Activated CD4-positive, CD25-positive, alpha-beta regulatory T cell treated with anti-CD3 and anti-CD28 coated beads, Interleukin-2, amount 50 U/mL, for 72 hours (primary cell): Measurements from ENCODE around the gene CBLC.
"Not testable (repeated sequence)": the region's sequence is repeated elsewhere in the genome, so short reads cannot be mapped to it uniquely, and the experiment has no call there.

Source experiments
- DNase-seq: peaks from one replicate; pipeline ENCODE4 v3.0.0; 2021

The CBLC gene

GRCh38 chr19:44822177-44822576 lies 44.5 kb downstream of the CBLC start:
- DNase-seq = no peak

- no peak for DNase-seq
Measured at GRCh38 chr19:44822670-44823372, 45.1 kb downstream of the CBLC start.

GRCh38 chr19:44823373-44823698 lies 45.6 kb downstream of the CBLC start:
- DNase-seq = no peak

GRCh38 chr19:44824761-44825160 lies 47.1 kb downstream of the CBLC start:
- DNase-seq = no peak

GRCh38 chr19:44832875-44833274 lies 55.2 kb downstream of the CBLC start:
- not testable (repeated sequence) for DNase-seq

- DNase-seq = not testable (repeated sequence)
Measured at GRCh38 chr19:44834399-44834798, 56.7 kb downstream of the CBLC start.

GRCh38 chr19:44839276-44839675 lies 61.6 kb downstream of the CBLC start:
- DNase-seq = no peak

- DNase-seq = no peak
Measured at GRCh38 chr19:44840811-44841210, 63.1 kb downstream of the CBLC start.

GRCh38 chr19:44841231-44841630 lies 63.5 kb downstream of the CBLC start:
- no peak for DNase-seq

- no peak for DNase-seq
Measured at GRCh38 chr19:44845286-44845611, 67.6 kb downstream of the CBLC start.

GRCh38 chr19:44845612-44846454 lies 68.1 kb downstream of the CBLC start, which contains the start of gene NECTIN2:
NECTIN2 (plus strand) TSS chr19:44846297; CDS start chr19:44846526, 229 bp downstream.
- DNase-seq = peak; percentile 86

GRCh38 chr19:44846455-44847143 lies 68.9 kb downstream of the CBLC start:
- no peak for DNase-seq

GRCh38 chr19:44847144-44848035 lies 69.7 kb downstream of the CBLC start:
- DNase-seq = no peak

- DNase-seq = no peak
Measured at GRCh38 chr19:44848036-44848811, 70.5 kb downstream of the CBLC start.

GRCh38 chr19:44848812-44849447 lies 71.2 kb downstream of the CBLC start:
- DNase-seq = no peak
